Heart right ventricle (tissue), 16 donors: Measurements from ENCODE around the gene RGS12. TPM values are rescaled to one million over a fixed set of nuclear protein-coding genes. Genes with fewer than 3 reads are reported as not detected.

Experiments
- ATAC-seq, 8 donors: fragments of 200-7000 bp; cut with Tn5 transposase; one replicate each; pipeline ENCODE4 v1.9.1; 2020; ENCODE audit warnings: mild to moderate bottlenecking in 8 of 8, moderate library complexity in 8 of 8, moderate number of reproducible peaks in 1 of 8
- DNase-seq, 2 donors: peaks; one replicate each; pipeline ENCODE4 v3.0.0-alpha.2; 2020
- H3K27ac ChIP-seq, 10 donors: fragments of 200-600 bp; sonication (generic) in 2 of 10; one replicate each; pipeline versions ENCODE4 v1.5.0 to v1.8.0; 2020 to 2022; ENCODE audit warnings: mild to moderate bottlenecking in 3 of 10
- H3K27me3 ChIP-seq, 7 donors: fragments of 200-600 bp; one replicate each; pipeline ENCODE4 v1.8.0; 2021 to 2022; ENCODE audit warnings: mild to moderate bottlenecking in 2 of 7
- H3K36me3 ChIP-seq, 9 donors: fragments of 200-600 bp; sonication (generic) in 1 of 9; one replicate each; pipeline versions ENCODE4 v1.5.0 to v1.8.0; 2020 to 2022; ENCODE audit warnings: mild to moderate bottlenecking in 2 of 9
- H3K4me1 ChIP-seq, 9 donors: fragments of 200-600 bp; sonication (generic) in 1 of 9; one replicate each; pipeline versions ENCODE4 v1.5.0 to v1.8.0; 2020 to 2022; ENCODE audit warnings: mild to moderate bottlenecking in 4 of 9
- H3K4me3 ChIP-seq, 10 donors: fragments of 200-600 bp; sonication (generic) in 2 of 10; one replicate each; pipeline versions ENCODE4 v1.5.0 to v1.8.0; 2020 to 2022; ENCODE audit warnings: mild to moderate bottlenecking in 7 of 10, moderate library complexity in 2 of 10
- H3K9me3 ChIP-seq, 11 donors: fragments of 200-600 bp in 10 of 11; sonication (generic) in 2 of 11; one replicate each; pipeline versions ENCODE4 v1.5.0 to v1.8.0; 2013 to 2022; ENCODE audit warnings: mild to moderate bottlenecking in 2 of 11, control low read depth in 1 of 11, moderate library complexity in 1 of 11
- WGBS, 2 donors: extraction: QIAGEN DNeasy Blood & Tissue Kit; methylation state at CpG; one replicate each; pipeline ENCODE4 v1.1.7; 2013; ENCODE audit warnings: inconsistent platforms in 1 of 2; 5-methylcytosine and 5-hydroxymethylcytosine counted together
- intact Hi-C, 10 donors: fragments of 100-400 bp; cut with DNase I; formaldehyde crosslinking; loops; one replicate each; pipeline versions ENCODE4 v1.11.1 to v1.14.2; 2022
- polyA plus RNA-seq, 2 donors: library from polyadenylated mRNA; stranded (reverse); fragments of 200-250 nt; gene quantifications; one replicate each; pipeline ENCODE4 v1.2.3, GENCODE V29; 2013
- total RNA-seq, 10 donors: library from RNA; stranded (reverse); fragmentation: NEBNext Ultra II Directional in 3 of 10; extraction: Animal tissue kit (Norgen Biotek cat#: 25700) in 3 of 10; gene quantifications; one replicate each; pipeline versions ENCODE4 v1.2.1 to v1.2.4, GENCODE V29; 2021 to 2023
- TF ChIP-seq, protein P1 (sequence below), 9 donors: fragments of 200-600 bp; sonication (generic) in 2 of 9; IDR thresholded peaks; one replicate each; pipeline versions ENCODE4 v1.5.0 to v1.8.0; 2021 to 2022; ENCODE audit warnings: antibody characterized with exemption in 9 of 9, mild to moderate bottlenecking in 5 of 9, moderate library complexity in 1 of 9
- donor health status: Arrhythmogenic right ventricular cardiomyopathy.
- donor health status: ischemic (EF 13 %, LVEDD 7.1; RV severe dilation, severe dysfunction).
- donor health status: healthy with polysubstance abuse.
- donor health status: DM: no; HTN: yes; CAD: no.
- donor health status: DM: no; HTN: no; CAD: no.
- donor health status: ischemic (EF 25% LVEDD 6.9; RV normal size, moderate dysfunction).
- donor health status: ischemic (EF 25% LVEDD 5.7; RV mildly dilated, moderate dysfunction).
- donor health status: healthy.
- donor health status: DM: yes; HTN: yes; CAD: no.
- donor health status: Ischemic cardiomyopathy.
- donor health status: ischemic (EF 35%, LVEDD 5.7; RV mildly dilated, moderate dysfunction).
- donor health status: nonischemic (EF 11% LVEDD 7.7; RV severe dilation, severe dysfunction).
- donor health status: DM: yes; HTN: yes; CAD: no.
- donor health status: PGD.
- donor health status: ischemic (EF 29% LVEDD 5.4; RV normal size, mild dysfunction).
- donor health status: nonischemic (EF 23%, LVEDD 6.1; RV moderate dilation, normal function).

The RGS12 gene
- total and polyA plus RNA-seq, 12 donors: 9.7 to 24.4 (median 13.1) TPM

DNA sequence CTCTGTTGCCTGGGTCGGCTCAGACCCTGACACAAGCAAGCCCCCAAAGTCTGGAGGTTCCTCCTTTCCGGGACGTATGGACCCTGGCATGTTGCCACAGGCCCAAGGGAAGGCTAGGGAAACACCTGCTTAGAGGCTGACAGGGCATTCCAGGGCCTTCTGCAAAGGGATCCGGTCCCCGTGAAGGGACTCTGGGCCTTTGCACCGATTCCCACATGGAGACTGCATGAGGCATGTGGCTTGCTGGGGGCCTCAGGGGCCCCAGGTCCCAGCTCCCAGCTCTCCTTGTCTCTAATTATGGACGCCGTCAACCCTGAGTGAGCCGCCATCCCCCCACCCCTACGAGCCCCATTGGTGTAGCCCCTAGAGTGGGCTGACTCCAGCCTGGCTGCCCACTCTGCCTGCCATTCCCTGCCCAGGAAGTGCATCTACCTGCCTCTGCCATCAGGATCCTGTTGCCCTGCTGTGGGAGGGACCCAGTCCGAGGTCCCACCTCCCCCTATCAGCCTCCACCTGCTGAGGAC is 4.2 kb upstream of the RGS12 start:
- DNase-seq (no peak), ATAC-seq (no peak)
- peak overlapping the region in 4 of 10 donors; percentile 15 to 47 (median 23) for H3K27ac ChIP-seq
- intact Hi-C loops: loop anchor here in 1 of 10 donors (10.0 kb wide), 1 partner anchor 476 kb away; the partner anchor contains the start of gene ADRA2C
- H3K36me3 ChIP-seq: no peaks in the 10 kb centered on the region
- peaks cover 0 to 20% (median 9%) of the 10 kb centered on the region in 7 donors for H3K27me3 ChIP-seq
- no peak overlapping the region for H3K4me3 ChIP-seq
- 60 to 68% methylated on average over 11 of the region's 11 CpGs for WGBS, 2 donors
- TF ChIP-seq, protein P1, sequence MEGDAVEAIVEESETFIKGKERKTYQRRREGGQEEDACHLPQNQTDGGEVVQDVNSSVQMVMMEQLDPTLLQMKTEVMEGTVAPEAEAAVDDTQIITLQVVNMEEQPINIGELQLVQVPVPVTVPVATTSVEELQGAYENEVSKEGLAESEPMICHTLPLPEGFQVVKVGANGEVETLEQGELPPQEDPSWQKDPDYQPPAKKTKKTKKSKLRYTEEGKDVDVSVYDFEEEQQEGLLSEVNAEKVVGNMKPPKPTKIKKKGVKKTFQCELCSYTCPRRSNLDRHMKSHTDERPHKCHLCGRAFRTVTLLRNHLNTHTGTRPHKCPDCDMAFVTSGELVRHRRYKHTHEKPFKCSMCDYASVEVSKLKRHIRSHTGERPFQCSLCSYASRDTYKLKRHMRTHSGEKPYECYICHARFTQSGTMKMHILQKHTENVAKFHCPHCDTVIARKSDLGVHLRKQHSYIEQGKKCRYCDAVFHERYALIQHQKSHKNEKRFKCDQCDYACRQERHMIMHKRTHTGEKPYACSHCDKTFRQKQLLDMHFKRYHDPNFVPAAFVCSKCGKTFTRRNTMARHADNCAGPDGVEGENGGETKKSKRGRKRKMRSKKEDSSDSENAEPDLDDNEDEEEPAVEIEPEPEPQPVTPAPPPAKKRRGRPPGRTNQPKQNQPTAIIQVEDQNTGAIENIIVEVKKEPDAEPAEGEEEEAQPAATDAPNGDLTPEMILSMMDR (IDR thresholded peaks at IDR 0.05): no peak
- H3K4me1 ChIP-seq: peaks cover 9 to 48% (median 31%) of the 10 kb centered on the region in 9 donors
- H3K9me3 ChIP-seq: no peaks in the 10 kb centered on the region

DNA sequence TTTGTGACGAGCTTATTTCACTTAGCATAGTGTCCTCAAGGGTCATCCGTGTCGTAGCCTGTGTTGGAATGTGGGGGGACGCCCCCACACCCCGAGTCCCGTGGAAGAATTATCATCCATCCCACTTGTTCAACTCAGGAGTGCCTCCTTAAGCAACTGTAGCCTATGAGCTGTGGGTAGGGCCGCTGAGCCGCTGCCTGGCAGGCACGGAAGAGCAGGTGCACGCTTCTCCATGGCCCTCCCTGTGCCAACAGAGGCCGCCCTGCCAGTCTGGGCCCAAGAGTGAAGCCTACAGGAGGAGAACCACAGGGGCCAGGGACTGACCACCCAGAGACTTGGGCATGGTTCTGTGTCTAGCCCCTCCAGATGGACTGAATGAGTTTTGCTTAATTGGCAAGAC is 2.3 kb upstream of the RGS12 start:
- peaks cover 0 to 20% (median 8%) of the 10 kb centered on the region in 7 donors for H3K27me3 ChIP-seq
- intact Hi-C loops: loop anchor here in 2 of 10 donors (5.0 kb wide), 2 partner anchors 68 to 97 kb away; no protein-coding TSS in a partner anchor
- H3K9me3 ChIP-seq: no peaks in the 10 kb centered on the region
- H3K4me1 ChIP-seq: peaks cover 9 to 60% (median 35%) of the 10 kb centered on the region in 9 donors
- H3K4me3 ChIP-seq: no peak overlapping the region
- no peaks in the 10 kb centered on the region for H3K36me3 ChIP-seq
- 94 to 96% methylated on average over 11 of the region's 11 CpGs for WGBS, 2 donors
- no peak for ATAC-seq
- H3K27ac ChIP-seq: no peak overlapping the region
- TF ChIP-seq, protein P1 (IDR thresholded peaks at IDR 0.05): no peak
- DNase-seq: no peak

DNA sequence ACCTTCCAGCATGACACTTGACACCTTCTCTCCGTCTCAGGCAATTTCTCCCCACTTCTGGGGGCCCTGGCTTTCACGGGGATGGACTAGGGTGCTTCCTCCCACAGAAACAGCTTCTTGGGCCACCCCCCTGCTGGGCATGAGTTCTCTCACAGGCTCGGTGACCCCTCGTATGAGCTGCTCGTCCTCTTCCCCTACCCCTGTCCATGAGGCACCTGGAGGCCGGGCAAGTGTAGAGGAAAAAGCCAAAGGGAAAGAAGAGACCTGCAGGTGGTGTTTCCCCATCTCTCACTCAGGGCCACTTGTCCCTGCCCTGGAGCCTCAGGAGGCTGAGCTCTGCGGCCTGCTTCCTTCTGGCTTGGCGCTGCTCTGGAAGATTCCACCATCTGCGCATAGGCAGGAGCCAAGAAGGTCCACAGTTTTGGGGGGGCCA is 1.9 kb upstream of the RGS12 start:
- 95% methylated on average over 9 of the region's 9 CpGs for WGBS, 2 donors

GRCh38 chr4:3291411-3291968 is 1.3 kb upstream of the RGS12 start:
- 36% methylated on average over 24 of the region's 24 CpGs for WGBS, 2 donors
- DNase-seq: no peak
- intact Hi-C loops: loop anchor here in 2 of 10 donors (5.0 kb wide), 2 partner anchors 69 to 96 kb away; no protein-coding TSS in a partner anchor

More for the DNA sequence above, 1.9 kb upstream of the RGS12 start:
- TF ChIP-seq, protein P1 (IDR thresholded peaks at IDR 0.05): no peak
- peak overlapping the region in 2 of 10 donors; percentile 87 to 88 for H3K4me3 ChIP-seq
- peaks cover 0 to 20% (median 5%) of the 10 kb centered on the region in 7 donors for H3K27me3 ChIP-seq
- intact Hi-C loops: loop anchor here in 2 of 10 donors (5.0 kb wide), 2 partner anchors 69 to 96 kb away; no protein-coding TSS in a partner anchor
- ATAC-seq: no peak
- H3K27ac ChIP-seq: peak overlapping the region in 2 of 10 donors; percentile 94
- H3K4me1 ChIP-seq: peaks cover 9 to 60% (median 31%) of the 10 kb centered on the region in 9 donors
- H3K9me3 ChIP-seq: no peaks in the 10 kb centered on the region
- no peak for DNase-seq
- no peaks in the 10 kb centered on the region for H3K36me3 ChIP-seq

More at GRCh38 chr4:3291411-3291968, 1.3 kb upstream of the RGS12 start:
- peaks cover 9 to 60% (median 25%) of the 10 kb centered on the region in 9 donors for H3K4me1 ChIP-seq
- peak overlapping the region; percentile 87 to 98 (median 94) for H3K27ac ChIP-seq
- TF ChIP-seq, protein P1 (IDR thresholded peaks at IDR 0.05): no peak
- ATAC-seq: peak in 4 of 8 donors; percentile 0 to 8 (median 1)
- H3K4me3 ChIP-seq: peak overlapping the region; percentile 64 to 98 (median 82)
- H3K9me3 ChIP-seq: no peaks in the 10 kb centered on the region
- H3K36me3 ChIP-seq: no peaks in the 10 kb centered on the region
- H3K27me3 ChIP-seq: peaks cover 0 to 18% (median 1%) of the 10 kb centered on the region in 7 donors
